HG03442 (cell line): Measurements from ENCODE around the gene SVIL.
"Not testable (repeated sequence)": the region's sequence is repeated elsewhere in the genome, so short reads cannot be mapped to it uniquely, and the experiment has no call there.

Experiments
- ATAC-seq: cut with Tn5 transposase; IDR thresholded peaks from one replicate; pipeline ENCODE4 v1.9.1; 2021; ENCODE audit warnings: mild to moderate bottlenecking, moderate library complexity; ENCODE audit not compliant: unreplicated experiment

The SVIL gene

GRCh38 chr10:29623797-29624196 lies 11.0 kb downstream of the SVIL start:
- no peak for ATAC-seq

GRCh38 chr10:29622382-29622922 lies 12.3 kb downstream of the SVIL start:
- ATAC-seq: no peak

GRCh38 chr10:29621161-29621560 lies 13.6 kb downstream of the SVIL start:
- ATAC-seq: no peak

GRCh38 chr10:29620112-29620690 lies 14.6 kb downstream of the SVIL start:
- no peak for ATAC-seq

GRCh38 chr10:29619241-29619669 lies 15.5 kb downstream of the SVIL start:
- ATAC-seq: no peak

- ATAC-seq: no peak
Measured at GRCh38 chr10:29618341-29619171, 16.2 kb downstream of the SVIL start.

GRCh38 chr10:29617880-29618340 lies 16.9 kb downstream of the SVIL start:
- no peak for ATAC-seq

GRCh38 chr10:29616542-29616941 lies 18.2 kb downstream of the SVIL start:
- ATAC-seq: no peak

- no peak for ATAC-seq
Measured at GRCh38 chr10:29615195-29615594, 19.6 kb downstream of the SVIL start.

GRCh38 chr10:29614289-29614688 lies 20.5 kb downstream of the SVIL start:
- ATAC-seq: not testable (repeated sequence)

GRCh38 chr10:29613791-29614190 lies 21.0 kb downstream of the SVIL start:
- ATAC-seq: no peak

- ATAC-seq: no peak
Measured at GRCh38 chr10:29613196-29613595, 21.6 kb downstream of the SVIL start.

- ATAC-seq: no peak
Measured at GRCh38 chr10:29612657-29613056, 22.1 kb downstream of the SVIL start.

GRCh38 chr10:29611781-29612381 lies 22.9 kb downstream of the SVIL start:
- no peak for ATAC-seq

- ATAC-seq: no peak
Measured at GRCh38 chr10:29610876-29611647, 23.7 kb downstream of the SVIL start.

- ATAC-seq: not testable (repeated sequence)
Measured at GRCh38 chr10:29610331-29610730, 24.4 kb downstream of the SVIL start.

GRCh38 chr10:29609696-29610095 lies 25.1 kb downstream of the SVIL start:
- ATAC-seq: no peak

GRCh38 chr10:29608476-29609301 lies 26.1 kb downstream of the SVIL start:
- ATAC-seq: no peak

GRCh38 chr10:29608062-29608461 lies 26.7 kb downstream of the SVIL start:
- ATAC-seq: no peak

- ATAC-seq: no peak
Measured at GRCh38 chr10:29607576-29607975, 27.2 kb downstream of the SVIL start.
